CD4-positive, alpha-beta T cell treated with Interleukin-1 beta for 1 hour (primary cell): Measurements from ENCODE around the gene TNFRSF1A.
"Not testable (repeated sequence)": the region's sequence is repeated elsewhere in the genome, so short reads cannot be mapped to it uniquely, and the experiment has no call there.

Source experiments
- DNase-seq, 2 donors: peaks; one replicate each; pipeline ENCODE4 v3.0.0-alpha.2; 2020 to 2022

Gene TNFRSF1A

GRCh38 chr12:6355491-6356373 lies 13.9 kb upstream of the TNFRSF1A start:
- DNase-seq, result peak in 1 of 2 donors; percentile 50

- DNase-seq, result no peak
Observed at GRCh38 chr12:6354495-6355393, 12.9 kb upstream of the TNFRSF1A start.

- DNase-seq, result no peak
Observed at GRCh38 chr12:6352193-6353173, 10.6 kb upstream of the TNFRSF1A start.

GRCh38 chr12:6351622-6352021 lies 9.7 kb upstream of the TNFRSF1A start:
- DNase-seq, result no peak

- no peak for DNase-seq
Observed at GRCh38 chr12:6347367-6348338, 5.8 kb upstream of the TNFRSF1A start.

- no peak for DNase-seq
Observed at GRCh38 chr12:6346942-6347341, 5.1 kb upstream of the TNFRSF1A start.

- DNase-seq, result no peak
Observed at GRCh38 chr12:6346235-6346832, 4.5 kb upstream of the TNFRSF1A start.

- DNase-seq, result peak in 1 of 2 donors; percentile 71
Observed at GRCh38 chr12:6345319-6346091, 3.6 kb upstream of the TNFRSF1A start.

GRCh38 chr12:6344101-6344660 lies 2.3 kb upstream of the TNFRSF1A start:
- not testable (repeated sequence) for DNase-seq

- no peak for DNase-seq
Observed at GRCh38 chr12:6343518-6343917, 1.6 kb upstream of the TNFRSF1A start.

- no peak for DNase-seq
Observed at GRCh38 chr12:6342140-6342889, 439 bp upstream of the TNFRSF1A start.

- DNase-seq, result no peak
Observed at GRCh38 chr12:6340745-6341416, 995 bp downstream of the TNFRSF1A start.

- no peak for DNase-seq
Observed at GRCh38 chr12:6340032-6340638, 1.7 kb downstream of the TNFRSF1A start.

- DNase-seq, result no peak
Observed at GRCh38 chr12:6338955-6339354, 2.9 kb downstream of the TNFRSF1A start.

GRCh38 chr12:6338536-6338935 lies 3.3 kb downstream of the TNFRSF1A start:
- not testable (repeated sequence) for DNase-seq

GRCh38 chr12:6337958-6338433 lies 3.9 kb downstream of the TNFRSF1A start:
- no peak for DNase-seq
